Gastrocnemius medialis (tissue), 4 donors: ENCODE data around the gene MFAP2. TPM values are rescaled to one million over a fixed set of nuclear protein-coding genes. Genes with fewer than 3 reads are reported as not detected.

Experiments
- ATAC-seq, 2 donors: fragments of 150-250 bp; one replicate each; pipeline ENCODE4 v1.9.1; 2016
- DNase-seq, 2 donors: peaks; one replicate each; pipeline ENCODE4 v3.0.0-alpha.2; 2019
- H3K27ac ChIP-seq, 4 donors: fragments of 200-600 bp; sonication (generic); 1 replicate in 1 of 4; 2 replicates in 3 of 4; pipeline ENCODE4 v1.5.1; 2016 to 2018; ENCODE audit warnings: mild to moderate bottlenecking in 2 of 4, moderate library complexity in 1 of 4
- H3K27me3 ChIP-seq, 3 donors: fragments of 200-600 bp; sonication (generic) in 2 of 3; 1 replicate in 1 of 3; 2 replicates in 2 of 3; pipeline versions ENCODE4 v1.5.1 to v1.6.0; 2016 to 2019; ENCODE audit warnings: mild to moderate bottlenecking in 1 of 3, moderate library complexity in 1 of 3
- H3K36me3 ChIP-seq, 2 donors: fragments of 200-600 bp; sonication (generic) in 1 of 2; one replicate each; pipeline ENCODE4 v1.5.1; 2017 to 2018
- H3K4me1 ChIP-seq, 2 donors: fragments of 200-600 bp; sonication (generic) in 1 of 2; one replicate each; pipeline ENCODE4 v1.5.1; 2016 to 2017; ENCODE audit warnings: mild to moderate bottlenecking in 2 of 2
- H3K4me3 ChIP-seq, 4 donors: fragments of 200-600 bp; sonication (generic) in 3 of 4; 1 replicate in 1 of 4; 2 replicates in 3 of 4; pipeline ENCODE4 v1.5.1; 2016 to 2019; ENCODE audit warnings: mild to moderate bottlenecking in 2 of 4
- H3K9me3 ChIP-seq, 3 donors: fragments of 200-600 bp; sonication (generic) in 2 of 3; 1 replicate in 1 of 3; 2 replicates in 2 of 3; pipeline ENCODE4 v1.5.1; 2016 to 2019
- CTCF ChIP-seq, 5 experiments: fragments of 450-650 bp in 3 of 5; fragments of 200-600 bp in 2 of 5; sonication (generic) in 2 of 5; IDR thresholded peaks in 4 of 5; conservative IDR thresholded peaks in 1 of 5; 1 replicate in 4 of 5; 2 replicates in 1 of 5; pipeline ENCODE4 v1.5.1; 2016 to 2019; ENCODE audit warnings: antibody characterized with exemption in 5 of 5, mild to moderate bottlenecking in 3 of 5, moderate library complexity in 3 of 5
- POLR2A ChIP-seq, 2 donors: fragments of 450-650 bp; IDR thresholded peaks; one replicate each; pipeline ENCODE4 v1.6.1; 2017; ENCODE audit warnings: antibody characterized with exemption in 2 of 2, mild to moderate bottlenecking in 2 of 2, moderate library complexity in 2 of 2
- in situ Hi-C, 4 donors: fragments of 200-750 bp; cut with MboI; loops; one replicate each; pipeline versions ENCODE4 v1.15.0 to v1.8.0; 2017; ENCODE audit warnings: low sequenced_read_pairs in 4 of 4
- intact Hi-C: fragments of 100-400 bp; cut with DNase I; formaldehyde crosslinking; loops from one replicate; pipeline ENCODE4 v1.15.1; 2023; ENCODE audit warnings: low total_unique reads
- total RNA-seq, 4 donors: library from RNA; depleted of rRNA; stranded (reverse); fragments of >200 nt; gene quantifications; one replicate each; pipeline versions ENCODE4 v1.1.0 to v1.2.3, GENCODE V29; 2016

Gene MFAP2
- total RNA-seq, 4 donors from 2014 or later: 0.34 to 1.8 (median 0.36) TPM; not detected in 1

GRCh38 chr1:17014671-17015567, 34.5 kb upstream of the MFAP2 start:
- H3K27ac ChIP-seq: no peak overlapping the region
- no peaks in the 10 kb centered on the region for H3K27me3 ChIP-seq
- in situ Hi-C loops: no loop called here
- H3K4me1 ChIP-seq: peaks cover 11 to 15% of the 10 kb centered on the region in 2 donors
- H3K4me3 ChIP-seq: no peak overlapping the region
- DNase-seq (no peak), ATAC-seq (no peak)
- no peak for TF ChIP-seq POLR2A (IDR thresholded peaks at IDR 0.05)
- no peak for TF ChIP-seq CTCF (IDR thresholded peaks at IDR 0.05 in 4 of 5, conservative IDR thresholded peaks at IDR 0.05 in 1 of 5)
- intact Hi-C loops: loop anchor here (5.0 kb wide), 1 partner anchor 37 kb away; the partner anchor contains the start of gene SDHB
- H3K9me3 ChIP-seq: no peaks in the 10 kb centered on the region
- H3K36me3 ChIP-seq: peaks cover 0 to 25% of the 10 kb centered on the region in 2 donors

GRCh38 chr1:17013491-17014320, 33.3 kb upstream of the MFAP2 start:
- no peak for DNase-seq
- H3K27me3 ChIP-seq: no peaks in the 10 kb centered on the region
- in situ Hi-C loops (no loop called here), intact Hi-C loops (loop anchor here (5.0 kb wide), 1 partner anchor 39 kb away; the partner anchor contains the start of gene SDHB)
- H3K36me3 ChIP-seq: peaks cover 0 to 13% of the 10 kb centered on the region in 2 donors
- H3K9me3 ChIP-seq: no peaks in the 10 kb centered on the region
- no peak for ATAC-seq
- H3K4me1 ChIP-seq: peaks cover 11 to 25% of the 10 kb centered on the region in 2 donors
- TF ChIP-seq POLR2A (IDR thresholded peaks at IDR 0.05) (no peak), CTCF (IDR thresholded peaks at IDR 0.05 in 4 of 5, conservative IDR thresholded peaks at IDR 0.05 in 1 of 5) (no peak)
- no peak overlapping the region for H3K4me3 ChIP-seq
- no peak overlapping the region for H3K27ac ChIP-seq

GRCh38 chr1:17012775-17013490, 32.5 kb upstream of the MFAP2 start:
- ATAC-seq (no peak), DNase-seq (no peak)
- no peak overlapping the region for H3K27ac ChIP-seq
- peaks cover 0 to 5% of the 10 kb centered on the region in 2 donors for H3K36me3 ChIP-seq
- H3K4me3 ChIP-seq: no peak overlapping the region
- intact Hi-C loops (loop anchor here (5.0 kb wide), 1 partner anchor 39 kb away; the partner anchor contains the start of gene SDHB), in situ Hi-C loops (no loop called here)
- H3K9me3 ChIP-seq: no peaks in the 10 kb centered on the region
- TF ChIP-seq CTCF (IDR thresholded peaks at IDR 0.05 in 4 of 5, conservative IDR thresholded peaks at IDR 0.05 in 1 of 5) (no peak), POLR2A (IDR thresholded peaks at IDR 0.05) (no peak)
- peaks cover 11 to 25% of the 10 kb centered on the region in 2 donors for H3K4me1 ChIP-seq
- no peaks in the 10 kb centered on the region for H3K27me3 ChIP-seq
